Ramos (cell line): Measurements from ENCODE around the gene HOXA13.

ENCODE experiments used
- in situ Hi-C: fragments of 300-500 bp; cut with MboI; formaldehyde crosslinking; loops from one replicate; pipeline ENCODE4 v1.14.3; 2022; ENCODE audit warnings: low sequenced_read_pairs; ENCODE audit not compliant: unreplicated experiment

HOXA13 gene

GRCh38 chr7:27173956-27174873, 25.7 kb downstream of the HOXA13 start, which contains the start of gene HOXA10:
Gene HOXA10 (minus strand): TSS chr7:27174320. CDS start chr7:27174306, 14 bp downstream.
- in situ Hi-C loops: loop anchor here (25.0 kb wide), 2 partner anchors 1112 to 1287 kb away; no protein-coding TSS in a partner anchor

GRCh38 chr7:27173511-27173955, 26.4 kb downstream of the HOXA13 start:
- in situ Hi-C loops: loop anchor here (25.0 kb wide), 2 partner anchors 1111 to 1286 kb away; no protein-coding TSS in a partner anchor

- in situ Hi-C loops: loop anchor here (25.0 kb wide), 2 partner anchors 1111 to 1286 kb away; no protein-coding TSS in a partner anchor
These were observed 26.9 kb downstream of the HOXA13 start for GRCh38 chr7:27172823-27173510.

- in situ Hi-C loops: loop anchor here (25.0 kb wide), 2 partner anchors 1110 to 1285 kb away; no protein-coding TSS in a partner anchor
These were observed 27.5 kb downstream of the HOXA13 start for GRCh38 chr7:27172315-27172774.

- in situ Hi-C loops: loop anchor here (25.0 kb wide), 2 partner anchors 1109 to 1284 kb away; no protein-coding TSS in a partner anchor
These were observed 28.1 kb downstream of the HOXA13 start for GRCh38 chr7:27171637-27172314.

GRCh38 chr7:27171325-27171636, 28.6 kb downstream of the HOXA13 start:
- in situ Hi-C loops: loop anchor here (25.0 kb wide), 2 partner anchors 1109 to 1284 kb away; no protein-coding TSS in a partner anchor

- in situ Hi-C loops: loop anchor here (25.0 kb wide), 2 partner anchors 1108 to 1283 kb away; no protein-coding TSS in a partner anchor
These were observed 29.2 kb downstream of the HOXA13 start for GRCh38 chr7:27170426-27171324.

GRCh38 chr7:27169658-27170425, 30.0 kb downstream of the HOXA13 start:
- in situ Hi-C loops: loop anchor here (25.0 kb wide), 2 partner anchors 1108 to 1283 kb away; no protein-coding TSS in a partner anchor

- in situ Hi-C loops: loop anchor here (25.0 kb wide), 2 partner anchors 1106 to 1281 kb away; no protein-coding TSS in a partner anchor
These were observed 31.5 kb downstream of the HOXA13 start for GRCh38 chr7:27168265-27168947.

GRCh38 chr7:27167916-27168264, 32.0 kb downstream of the HOXA13 start:
- in situ Hi-C loops: loop anchor here (25.0 kb wide), 2 partner anchors 1106 to 1281 kb away; no protein-coding TSS in a partner anchor

GRCh38 chr7:27166531-27167505, 33.1 kb downstream of the HOXA13 start:
- in situ Hi-C loops: loop anchor here (25.0 kb wide), 2 partner anchors 1105 to 1280 kb away; no protein-coding TSS in a partner anchor

GRCh38 chr7:27165996-27166530, 33.8 kb downstream of the HOXA13 start:
- in situ Hi-C loops: loop anchor here (25.0 kb wide), 2 partner anchors 1104 to 1279 kb away; no protein-coding TSS in a partner anchor

GRCh38 chr7:27165089-27165995, 34.5 kb downstream of the HOXA13 start, which contains the start of gene HOXA9:
Gene HOXA9 (minus strand): TSS chr7:27165537. CDS start chr7:27165457, 80 bp downstream.
- in situ Hi-C loops: loop anchor here (25.0 kb wide), 2 partner anchors 1103 to 1278 kb away; no protein-coding TSS in a partner anchor

GRCh38 chr7:27164367-27165088, 35.4 kb downstream of the HOXA13 start:
- in situ Hi-C loops: loop anchor here (25.0 kb wide), 2 partner anchors 1102 to 1277 kb away; no protein-coding TSS in a partner anchor
